ENCODE measurements around the gene GTPBP4.

GRCh38 chr10:997266-998022, 9.2 kb downstream of the GTPBP4 start:
- TF ChIP-seq CTCF (conservative IDR thresholded peaks at IDR 0.05) (no peak), EZH2 (IDR thresholded peaks at IDR 0.05; ENCODE audit: low read depth) (no peak)

Data from PC-9 (cell line).